HG03159 (cell line): ENCODE results near the gene TMEM59.
"Not testable (repeated sequence)": the region's sequence is repeated elsewhere in the genome, so short reads cannot be mapped to it uniquely, and the experiment has no call there.

Experiments used
- ATAC-seq: cut with Tn5 transposase; IDR thresholded peaks from one replicate; pipeline ENCODE4 v1.9.1; 2021; ENCODE audit warnings: mild to moderate bottlenecking, moderate library complexity; ENCODE audit not compliant: unreplicated experiment

TMEM59 gene

GRCh38 chr1:54013393-54014008 lies 39.5 kb downstream of the TMEM59 start:
- ATAC-seq: no peak

- no peak for ATAC-seq
These were observed 40.1 kb downstream of the TMEM59 start for GRCh38 chr1:54012863-54013262.

- ATAC-seq: no peak
These were observed 41.0 kb downstream of the TMEM59 start for GRCh38 chr1:54012008-54012325.

- no peak for ATAC-seq
These were observed 41.5 kb downstream of the TMEM59 start for GRCh38 chr1:54011316-54012007.

- no peak for ATAC-seq
These were observed 42.4 kb downstream of the TMEM59 start for GRCh38 chr1:54010415-54011117.

- ATAC-seq: no peak
These were observed 43.6 kb downstream of the TMEM59 start for GRCh38 chr1:54009406-54009805.

GRCh38 chr1:54008876-54009275 lies 44.1 kb downstream of the TMEM59 start:
- ATAC-seq: no peak

- ATAC-seq: no peak
These were observed 45.4 kb downstream of the TMEM59 start for GRCh38 chr1:54007613-54008012.

GRCh38 chr1:54006508-54006907 lies 46.5 kb downstream of the TMEM59 start:
- ATAC-seq: no peak

- no peak for ATAC-seq
These were observed 48.4 kb downstream of the TMEM59 start for GRCh38 chr1:54004481-54005049.

GRCh38 chr1:54003750-54004480 lies 49.1 kb downstream of the TMEM59 start:
- ATAC-seq: not testable (repeated sequence)

- ATAC-seq: no peak
These were observed 49.8 kb downstream of the TMEM59 start for GRCh38 chr1:54003249-54003646.

- no peak for ATAC-seq
These were observed 50.3 kb downstream of the TMEM59 start for GRCh38 chr1:54002544-54003248.

- ATAC-seq: no peak
These were observed 51.4 kb downstream of the TMEM59 start for GRCh38 chr1:54001591-54001990.

GRCh38 chr1:53999920-54000319 lies 53.1 kb downstream of the TMEM59 start:
- ATAC-seq: no peak

GRCh38 chr1:53998223-53998622 lies 54.8 kb downstream of the TMEM59 start:
- ATAC-seq: no peak

- ATAC-seq: no peak
These were observed 57.3 kb downstream of the TMEM59 start for GRCh38 chr1:53995683-53996082.

GRCh38 chr1:53994516-53994915 lies 58.5 kb downstream of the TMEM59 start:
- ATAC-seq: not testable (repeated sequence)

GRCh38 chr1:53992085-53992874 lies 60.7 kb downstream of the TMEM59 start:
- ATAC-seq: no peak

- no peak for ATAC-seq
These were observed 65.1 kb downstream of the TMEM59 start for GRCh38 chr1:53987880-53988279.
